ENCODE measurements around the gene GCG. TPM values are rescaled to one million over a fixed set of nuclear protein-coding genes. Genes with fewer than 3 reads are reported as not detected.

GCG gene
- total RNA-seq, 4 donors from 2014 or later, result 1.8 TPM; not detected in 3

DNA sequence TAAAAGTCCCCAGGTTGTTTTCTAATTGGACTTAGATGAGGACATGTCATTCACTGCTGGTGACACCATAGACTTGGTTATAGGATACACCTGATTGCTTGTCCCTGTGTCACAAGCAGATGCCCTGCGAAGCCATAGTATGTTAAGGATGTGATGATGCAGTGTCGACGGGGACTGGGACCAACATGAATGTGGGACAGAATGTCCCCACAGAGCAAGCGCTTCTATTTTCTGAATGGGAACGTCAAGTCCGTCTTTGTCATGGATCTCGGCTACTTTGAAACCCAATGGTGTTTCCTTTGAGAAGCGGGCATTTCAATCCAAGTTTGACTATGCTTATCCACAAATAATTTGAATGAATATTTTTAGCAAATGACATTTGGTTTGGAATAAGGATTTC lies 2.1 kb downstream of the GCG start:
- Histone ChIP-seq H3K27ac (no peak overlapping the region), H3K36me3 (no peaks in the 10 kb centered on the region), H3K27me3 (no peaks in the 10 kb centered on the region), H3K4me3 (no peak overlapping the region), H3K4me1 (no peaks in the 10 kb centered on the region), H3K9me3 (no peaks in the 10 kb centered on the region)
- 83 to 91% methylated on average over 8 of the region's 8 CpGs for WGBS, 2 donors
- DNase-seq (ENCODE audit: low spot score in 2 of 2), result no peak
- TF ChIP-seq EP300 (IDR thresholded peaks at IDR 0.05) (no peak), POLR2A (IDR thresholded peaks at IDR 0.05) (no peak)

- Histone ChIP-seq H3K36me3 (no peaks in the 10 kb centered on the region), H3K4me1 (no peaks in the 10 kb centered on the region), H3K4me3 (no peak overlapping the region), H3K27ac (no peak overlapping the region), H3K27me3 (no peaks in the 10 kb centered on the region), H3K9me3 (no peaks in the 10 kb centered on the region)
- DNase-seq (ENCODE audit: low spot score in 2 of 2), result no peak
- no peak for TF ChIP-seq EP300 (IDR thresholded peaks at IDR 0.05)
- no peak for TF ChIP-seq CTCF (IDR thresholded peaks at IDR 0.05)
- TF ChIP-seq POLR2A (IDR thresholded peaks at IDR 0.05), result no peak
- WGBS, 2 donors, result 73 to 74% methylated on average over 2 of the region's 2 CpGs
Measured at GRCh38 chr2:162149466-162149865, 2.6 kb downstream of the GCG start.

DNA sequence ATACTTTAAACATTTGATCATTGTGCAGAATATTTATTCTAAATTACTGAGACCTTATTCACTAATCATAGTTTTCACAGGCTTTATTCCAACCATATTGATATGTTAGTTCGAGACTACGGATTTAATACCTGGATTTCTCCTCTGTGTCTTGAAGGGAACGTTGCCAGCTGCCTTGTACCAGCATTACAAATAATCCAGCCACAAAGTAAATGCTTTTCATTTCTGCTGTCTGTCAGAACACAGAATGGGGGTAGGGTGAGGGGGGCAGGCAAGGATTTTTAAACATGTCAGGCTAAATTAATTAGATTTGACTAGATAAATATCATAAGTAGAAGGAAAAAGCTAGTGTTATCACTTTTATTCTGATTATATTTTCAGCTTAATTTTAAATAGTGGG lies 3.1 kb downstream of the GCG start:
- TF ChIP-seq POLR2A (IDR thresholded peaks at IDR 0.05) (no peak), EP300 (IDR thresholded peaks at IDR 0.05) (no peak), CTCF (IDR thresholded peaks at IDR 0.05) (no peak)
- Histone ChIP-seq H3K27me3 (no peaks in the 10 kb centered on the region), H3K4me1 (no peaks in the 10 kb centered on the region), H3K27ac (no peak overlapping the region), H3K36me3 (no peaks in the 10 kb centered on the region), H3K9me3 (no peaks in the 10 kb centered on the region), H3K4me3 (no peak overlapping the region)
- WGBS, 2 donors, result 56 to 62% methylated on average over 3 of the region's 3 CpGs
- no peak for DNase-seq (ENCODE audit: low spot score in 2 of 2)

- Histone ChIP-seq H3K27me3 (no peaks in the 10 kb centered on the region), H3K4me1 (no peaks in the 10 kb centered on the region), H3K9me3 (no peaks in the 10 kb centered on the region), H3K4me3 (no peak overlapping the region), H3K27ac (no peak overlapping the region), H3K36me3 (no peaks in the 10 kb centered on the region)
- TF ChIP-seq POLR2A (IDR thresholded peaks at IDR 0.05) (no peak), EP300 (IDR thresholded peaks at IDR 0.05) (no peak), CTCF (IDR thresholded peaks at IDR 0.05) (no peak)
- WGBS, 2 donors, result 87 to 88% methylated on average over 4 of the region's 4 CpGs
- no peak for DNase-seq (ENCODE audit: low spot score in 2 of 2)
Measured at GRCh38 chr2:162143969-162144368, 8.1 kb downstream of the GCG start.

GRCh38 chr2:162138310-162138709 lies 13.7 kb downstream of the GCG start:
- Histone ChIP-seq H3K27ac (no peak overlapping the region), H3K36me3 (no peaks in the 10 kb centered on the region), H3K4me3 (no peak overlapping the region), H3K4me1 (no peaks in the 10 kb centered on the region), H3K9me3 (no peaks in the 10 kb centered on the region), H3K27me3 (no peaks in the 10 kb centered on the region)
- no peak for DNase-seq (ENCODE audit: low spot score in 2 of 2)
- TF ChIP-seq POLR2A (IDR thresholded peaks at IDR 0.05) (no peak), CTCF (IDR thresholded peaks at IDR 0.05) (no peak), EP300 (IDR thresholded peaks at IDR 0.05) (no peak)

DNA sequence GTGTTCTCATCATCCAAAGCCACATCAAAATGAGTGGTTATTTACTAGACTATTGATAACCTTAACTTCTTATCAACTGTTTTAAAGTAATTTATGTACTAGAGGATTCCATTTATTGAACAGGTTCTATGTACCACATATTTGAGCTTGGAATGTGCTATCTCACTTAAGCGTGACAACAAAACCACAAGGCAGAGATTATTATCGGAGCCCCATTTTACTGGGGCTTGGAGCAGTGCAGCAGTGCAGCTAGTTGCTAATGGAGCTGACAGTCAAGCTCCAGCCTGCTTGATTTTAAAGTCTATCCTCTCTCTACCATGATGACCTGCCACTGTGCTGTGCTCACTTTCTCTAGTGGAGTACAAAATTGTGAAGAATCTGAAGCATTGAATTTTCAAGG lies 24.6 kb downstream of the GCG start:
- Histone ChIP-seq H3K4me3 (no peak overlapping the region), H3K9me3 (peaks cover 0 to 7% (median 0%) of the 10 kb centered on the region in 4 donors), H3K27ac (no peak overlapping the region), H3K4me1 (no peaks in the 10 kb centered on the region), H3K27me3 (no peaks in the 10 kb centered on the region), H3K36me3 (no peaks in the 10 kb centered on the region)
- no peak for DNase-seq (ENCODE audit: low spot score in 2 of 2)
- TF ChIP-seq POLR2A (IDR thresholded peaks at IDR 0.05) (no peak), EP300 (IDR thresholded peaks at IDR 0.05) (no peak), CTCF (IDR thresholded peaks at IDR 0.05) (no peak)
- 91 to 98% methylated on average over 2 of the region's 2 CpGs for WGBS, 2 donors

Data from tibial nerve (tissue), 4 donors.